ENCODE data around the gene LYZL2. TPM values are rescaled to one million over a fixed set of nuclear protein-coding genes. Genes with fewer than 3 reads are reported as not detected.
"Not testable (repeated sequence)": the region's sequence is repeated elsewhere in the genome, so short reads cannot be mapped to it uniquely, and the experiment has no call there.

The LYZL2 gene
- total RNA-seq, 1 donor from 2014 or later = not detected

DNA sequence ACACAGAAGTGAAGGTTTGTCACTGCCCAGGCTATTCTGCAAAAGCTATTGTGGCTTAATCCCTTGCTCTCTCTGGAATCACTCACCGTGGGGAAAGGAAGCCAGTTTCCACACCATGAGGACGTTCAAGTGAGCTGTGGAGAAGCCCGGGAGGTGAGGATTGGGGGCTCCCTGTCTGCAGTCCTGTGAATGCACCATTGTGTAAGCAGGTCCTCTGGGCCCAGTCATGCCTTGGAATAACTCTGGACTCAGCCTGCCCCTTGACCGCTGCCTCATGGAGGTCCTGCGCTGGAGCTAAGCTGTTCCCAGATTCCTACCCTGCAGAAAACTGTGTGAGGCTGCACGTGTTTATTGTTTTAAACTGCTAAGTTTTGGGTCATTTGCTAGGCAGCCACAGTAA, 33.5 kb downstream of the LYZL2 start:
- Mint-ChIP-seq H3K27ac (no peak overlapping the region), H3K9me3 (ENCODE audit: low read depth) (no peaks in the 10 kb centered on the region), H3K4me1 (ENCODE audit: low read depth) (peaks cover 10% of the 10 kb centered on the region), H3K4me3 (ENCODE audit: low read depth) (no peak overlapping the region), H3K27me3 (peaks cover 24% of the 10 kb centered on the region), H3K36me3 (ENCODE audit: insufficient read depth) (no peaks in the 10 kb centered on the region)
- DNase-seq (ENCODE audit: low spot score, unreplicated experiment) = no peak
- TF ChIP-seq CTCF (IDR thresholded peaks at IDR 0.05; ENCODE audit: unreplicated experiment) = no peak

GRCh38 chr10:30594077-30594476, 35.5 kb downstream of the LYZL2 start:
- DNase-seq (ENCODE audit: low spot score, unreplicated experiment) = no peak
- Mint-ChIP-seq H3K36me3 (ENCODE audit: insufficient read depth) (no peaks in the 10 kb centered on the region), H3K27me3 (peaks cover 20% of the 10 kb centered on the region), H3K9me3 (ENCODE audit: low read depth) (no peaks in the 10 kb centered on the region), H3K27ac (no peak overlapping the region), H3K4me1 (ENCODE audit: low read depth) (peaks cover 10% of the 10 kb centered on the region), H3K4me3 (ENCODE audit: low read depth) (no peak overlapping the region)
- no peak for TF ChIP-seq CTCF (IDR thresholded peaks at IDR 0.05; ENCODE audit: unreplicated experiment)

DNA sequence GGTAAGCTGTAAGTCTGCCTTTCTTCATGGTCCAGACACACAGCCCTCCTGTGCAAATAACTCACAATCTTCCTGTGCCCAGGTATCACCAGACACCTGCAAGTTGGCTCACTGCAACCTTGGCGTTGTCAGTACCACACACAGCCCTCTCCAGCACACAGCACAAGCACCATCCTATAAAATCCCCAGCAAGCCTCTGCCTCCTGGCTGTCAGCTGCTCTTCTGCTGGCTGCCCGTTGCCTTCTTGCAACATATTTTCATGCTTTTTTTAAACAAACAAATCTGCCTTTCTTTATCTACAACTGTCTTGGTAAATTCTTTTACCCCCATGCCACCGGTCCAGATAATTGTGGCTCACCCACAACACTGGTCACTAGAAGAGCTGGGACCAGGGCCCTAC, 36.8 kb downstream of the LYZL2 start:
- H3K4me3 Mint-ChIP-seq (ENCODE audit: low read depth); H3K36me3 Mint-ChIP-seq (ENCODE audit: insufficient read depth); H3K27ac Mint-ChIP-seq; DNase-seq (ENCODE audit: low spot score, unreplicated experiment); H3K9me3 Mint-ChIP-seq (ENCODE audit: low read depth): not testable (repeated sequence)
- Mint-ChIP-seq H3K4me1 (ENCODE audit: low read depth) (peaks cover 10% of the 10 kb centered on the region), H3K27me3 (peaks cover 18% of the 10 kb centered on the region)

GRCh38 chr10:30591249-30591670, 38.3 kb downstream of the LYZL2 start:
- H3K36me3 Mint-ChIP-seq (ENCODE audit: insufficient read depth) = no peaks in the 10 kb centered on the region
- H3K27ac Mint-ChIP-seq = no peak overlapping the region
- no peaks in the 10 kb centered on the region for H3K9me3 Mint-ChIP-seq (ENCODE audit: low read depth)
- peaks cover 12% of the 10 kb centered on the region for H3K27me3 Mint-ChIP-seq
- peak; percentile 33 for DNase-seq (ENCODE audit: low spot score, unreplicated experiment)
- peaks cover under 1% of the 10 kb centered on the region for H3K4me1 Mint-ChIP-seq (ENCODE audit: low read depth)
- H3K4me3 Mint-ChIP-seq (ENCODE audit: low read depth) = no peak overlapping the region
- TF ChIP-seq CTCF (IDR thresholded peaks at IDR 0.05; ENCODE audit: unreplicated experiment) = peak; percentile 84

DNA sequence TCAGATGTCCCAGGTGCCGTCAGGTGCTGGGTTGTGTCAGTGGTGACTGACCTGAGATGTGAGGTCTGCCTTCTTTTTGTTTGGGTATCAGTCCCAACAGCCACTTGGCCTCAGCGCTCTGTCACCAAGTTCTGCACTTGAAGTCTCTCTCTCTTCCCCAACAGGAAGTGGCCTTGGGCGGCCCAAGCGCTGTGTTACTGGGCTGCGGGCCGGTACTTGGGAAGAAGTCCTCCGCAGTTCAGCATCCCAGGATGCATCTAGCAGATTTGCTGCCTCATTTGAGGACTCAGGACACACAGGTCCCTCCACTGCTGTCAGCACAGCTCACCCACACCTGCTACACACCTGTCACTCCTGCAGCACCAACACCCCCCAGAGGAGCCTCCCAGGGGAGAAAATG, 40.1 kb downstream of the LYZL2 start:
- no peaks in the 10 kb centered on the region for H3K36me3 Mint-ChIP-seq (ENCODE audit: insufficient read depth)
- TF ChIP-seq CTCF (IDR thresholded peaks at IDR 0.05; ENCODE audit: unreplicated experiment) = no peak
- no peak overlapping the region for H3K4me3 Mint-ChIP-seq (ENCODE audit: low read depth)
- H3K27ac Mint-ChIP-seq = no peak overlapping the region
- H3K4me1 Mint-ChIP-seq (ENCODE audit: low read depth) = no peaks in the 10 kb centered on the region
- H3K27me3 Mint-ChIP-seq = peaks cover 10% of the 10 kb centered on the region
- DNase-seq (ENCODE audit: low spot score, unreplicated experiment) = no peak
- no peaks in the 10 kb centered on the region for H3K9me3 Mint-ChIP-seq (ENCODE audit: low read depth)

DNA sequence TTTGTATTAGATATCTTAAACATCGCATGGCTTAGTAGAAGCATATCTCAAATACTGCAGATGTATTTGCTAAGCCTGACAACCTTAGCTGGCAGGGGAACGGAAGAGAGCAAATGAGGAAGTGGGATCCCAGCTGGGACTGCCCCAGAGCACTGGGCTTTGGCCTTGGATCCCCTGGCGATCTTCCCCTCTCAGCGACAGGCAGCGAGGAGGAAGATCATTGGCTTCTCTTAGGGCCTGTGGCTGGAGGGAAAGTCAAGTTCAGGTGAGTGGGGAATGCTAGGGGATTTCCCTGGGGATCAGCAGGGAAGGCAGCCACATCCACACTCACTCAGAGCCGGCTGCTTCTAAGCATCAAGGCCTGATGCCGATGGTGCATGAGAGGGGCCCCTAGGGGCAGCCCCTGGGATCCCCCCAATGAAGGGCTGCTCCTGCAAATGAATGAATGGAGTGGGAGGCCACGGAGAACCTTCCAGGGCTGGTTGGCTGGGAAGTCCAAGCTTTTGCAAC, 42.0 kb downstream of the LYZL2 start:
- Mint-ChIP-seq H3K4me3 (ENCODE audit: low read depth) (no peak overlapping the region), H3K9me3 (ENCODE audit: low read depth) (no peaks in the 10 kb centered on the region), H3K36me3 (ENCODE audit: insufficient read depth) (no peaks in the 10 kb centered on the region), H3K27ac (peak overlapping the region; percentile 62), H3K4me1 (ENCODE audit: low read depth) (peaks cover 7% of the 10 kb centered on the region), H3K27me3 (no peaks in the 10 kb centered on the region)
- TF ChIP-seq CTCF (IDR thresholded peaks at IDR 0.05; ENCODE audit: unreplicated experiment) = peak; percentile 9
- no peak for DNase-seq (ENCODE audit: low spot score, unreplicated experiment)

Measured in progenitor cell of endocrine pancreas (in vitro differentiated cells).